Measurements from ENCODE around the gene C10orf95. TPM values are rescaled to one million over a fixed set of nuclear protein-coding genes. Genes with fewer than 3 reads are reported as not detected.

The C10orf95 gene
- total and polyA plus RNA-seq, 2 of the 13 experiments (the other 11 are each of a cell fraction or from before 2014, with no cell fraction given) = 0.05 to 0.07 TPM

DNA sequence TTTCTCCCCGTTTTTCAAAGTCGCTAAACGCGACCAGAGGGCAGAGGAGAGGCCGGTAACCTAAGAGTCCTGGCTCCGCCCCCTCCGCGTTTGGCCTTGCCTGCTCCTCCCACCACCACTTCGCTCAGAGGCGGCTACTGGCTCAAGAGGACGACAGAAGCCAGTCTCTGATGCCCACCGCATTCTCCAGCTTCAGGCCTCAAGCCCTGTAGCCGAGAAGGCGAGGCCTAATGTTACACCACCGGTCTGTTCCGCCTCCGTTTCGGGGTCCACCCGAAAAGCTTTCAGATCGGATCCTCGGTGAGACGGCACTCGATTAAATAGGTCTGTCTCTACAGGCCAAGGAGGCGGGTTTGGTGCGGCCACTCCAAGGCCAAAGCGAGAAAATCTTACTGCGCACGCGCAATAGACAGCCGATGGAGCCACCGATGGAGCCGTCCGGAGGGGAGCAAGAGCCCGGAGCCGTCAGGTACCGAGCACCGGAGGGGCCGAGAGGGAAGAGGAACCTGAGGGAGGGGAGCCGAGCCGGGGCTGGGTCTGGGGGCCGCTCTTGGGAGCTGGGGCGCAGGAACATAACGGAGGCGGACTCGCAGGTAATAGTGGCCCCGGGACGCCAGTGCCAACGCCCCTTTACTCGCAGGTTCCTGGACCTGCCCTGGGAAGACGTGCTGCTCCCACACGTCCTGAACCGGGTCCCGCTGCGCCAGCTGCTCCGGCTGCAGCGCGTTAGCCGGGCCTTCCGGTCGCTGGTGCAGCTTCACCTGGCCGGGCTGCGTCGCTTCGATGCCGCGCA is 30.4 kb downstream of the C10orf95 start, which contains the start of gene FBXL15 (continued):
- TF ChIP-seq, protein P1, sequence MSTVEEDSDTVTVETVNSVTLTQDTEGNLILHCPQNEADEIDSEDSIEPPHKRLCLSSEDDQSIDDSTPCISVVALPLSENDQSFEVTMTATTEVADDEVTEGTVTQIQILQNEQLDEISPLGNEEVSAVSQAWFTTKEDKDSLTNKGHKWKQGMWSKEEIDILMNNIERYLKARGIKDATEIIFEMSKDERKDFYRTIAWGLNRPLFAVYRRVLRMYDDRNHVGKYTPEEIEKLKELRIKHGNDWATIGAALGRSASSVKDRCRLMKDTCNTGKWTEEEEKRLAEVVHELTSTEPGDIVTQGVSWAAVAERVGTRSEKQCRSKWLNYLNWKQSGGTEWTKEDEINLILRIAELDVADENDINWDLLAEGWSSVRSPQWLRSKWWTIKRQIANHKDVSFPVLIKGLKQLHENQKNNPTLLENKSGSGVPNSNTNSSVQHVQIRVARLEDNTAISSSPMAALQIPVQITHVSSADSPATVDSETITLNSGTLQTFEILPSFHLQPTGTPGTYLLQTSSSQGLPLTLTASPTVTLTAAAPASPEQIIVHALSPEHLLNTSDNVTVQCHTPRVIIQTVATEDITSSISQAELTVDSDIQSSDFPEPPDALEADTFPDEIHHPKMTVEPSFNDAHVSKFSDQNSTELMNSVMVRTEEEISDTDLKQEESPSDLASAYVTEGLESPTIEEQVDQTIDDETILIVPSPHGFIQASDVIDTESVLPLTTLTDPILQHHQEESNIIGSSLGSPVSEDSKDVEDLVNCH (CRISPR knock-in tag; IDR thresholded peaks at IDR 0.05) = no peak
- TF ChIP-seq SNRNP70 (IDR thresholded peaks at IDR 0.05; ENCODE audit: low read depth, low read length) (no peak), ZNF205 (CRISPR knock-in tag; IDR thresholded peaks at IDR 0.05) (no peak; the same call in 1 of the 2 replicates), NKX3-1 (CRISPR knock-in tag; IDR thresholded peaks at IDR 0.05) (0 out of 2 replicates have a peak, but pooled peaks have one; percentile 72), CEBPG (CRISPR knock-in tag; IDR thresholded peaks at IDR 0.05) (peak; percentile 29; the same call in 1 of the 2 replicates), ZFP36 (IDR thresholded peaks at IDR 0.05; ENCODE audit: borderline replicate concordance, low read depth, low read length, partially characterized antibody) (no peak), ZNF543 (CRISPR knock-in tag; IDR thresholded peaks at IDR 0.05) (no peak; the same call in 1 of the 2 replicates), TARDBP (CRISPR knock-in tag; IDR thresholded peaks at IDR 0.05) (peak; percentile 96), ZNF468 (CRISPR knock-in tag; IDR thresholded peaks at IDR 0.05) (0 out of 2 replicates have a peak, but pooled peaks have one; percentile 60), ZBTB21 (CRISPR knock-in tag; IDR thresholded peaks at IDR 0.05) (peak; percentile 33; the same call in 1 of the 2 replicates), ZSCAN30 (CRISPR knock-in tag; IDR thresholded peaks at IDR 0.05) (0 out of 2 replicates have a peak, but pooled peaks have one; percentile 22), ZNF709 (CRISPR knock-in tag; IDR thresholded peaks at IDR 0.05) (no peak; the same call in none of the 2 replicates), RELA (CRISPR knock-in tag; IDR thresholded peaks at IDR 0.05) (peak; percentile 59; the same call in 1 of the 2 replicates)
- TF ChIP-seq, protein P2, sequence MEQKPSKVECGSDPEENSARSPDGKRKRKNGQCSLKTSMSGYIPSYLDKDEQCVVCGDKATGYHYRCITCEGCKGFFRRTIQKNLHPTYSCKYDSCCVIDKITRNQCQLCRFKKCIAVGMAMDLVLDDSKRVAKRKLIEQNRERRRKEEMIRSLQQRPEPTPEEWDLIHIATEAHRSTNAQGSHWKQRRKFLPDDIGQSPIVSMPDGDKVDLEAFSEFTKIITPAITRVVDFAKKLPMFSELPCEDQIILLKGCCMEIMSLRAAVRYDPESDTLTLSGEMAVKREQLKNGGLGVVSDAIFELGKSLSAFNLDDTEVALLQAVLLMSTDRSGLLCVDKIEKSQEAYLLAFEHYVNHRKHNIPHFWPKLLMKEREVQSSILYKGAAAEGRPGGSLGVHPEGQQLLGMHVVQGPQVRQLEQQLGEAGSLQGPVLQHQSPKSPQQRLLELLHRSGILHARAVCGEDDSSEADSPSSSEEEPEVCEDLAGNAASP (CRISPR knock-in tag; IDR thresholded peaks at IDR 0.05; ENCODE audit: borderline replicate concordance) = peak; percentile 43; the same call in 1 of the 2 replicates
- TF ChIP-seq, protein P3, sequence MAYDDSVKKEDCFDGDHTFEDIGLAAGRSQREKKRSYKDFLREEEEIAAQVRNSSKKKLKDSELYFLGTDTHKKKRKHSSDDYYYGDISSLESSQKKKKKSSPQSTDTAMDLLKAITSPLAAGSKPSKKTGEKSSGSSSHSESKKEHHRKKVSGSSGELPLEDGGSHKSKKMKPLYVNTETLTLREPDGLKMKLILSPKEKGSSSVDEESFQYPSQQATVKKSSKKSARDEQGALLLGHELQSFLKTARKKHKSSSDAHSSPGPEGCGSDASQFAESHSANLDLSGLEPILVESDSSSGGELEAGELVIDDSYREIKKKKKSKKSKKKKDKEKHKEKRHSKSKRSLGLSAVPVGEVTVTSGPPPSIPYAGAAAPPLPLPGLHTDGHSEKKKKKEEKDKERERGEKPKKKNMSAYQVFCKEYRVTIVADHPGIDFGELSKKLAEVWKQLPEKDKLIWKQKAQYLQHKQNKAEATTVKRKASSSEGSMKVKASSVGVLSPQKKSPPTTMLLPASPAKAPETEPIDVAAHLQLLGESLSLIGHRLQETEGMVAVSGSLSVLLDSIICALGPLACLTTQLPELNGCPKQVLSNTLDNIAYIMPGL (CRISPR knock-in tag; IDR thresholded peaks at IDR 0.05; ENCODE audit: borderline replicate concordance in 1 of 2, low read depth in 1 of 2) = peak; percentile 74 to 76
- TF ChIP-seq, protein P4, sequence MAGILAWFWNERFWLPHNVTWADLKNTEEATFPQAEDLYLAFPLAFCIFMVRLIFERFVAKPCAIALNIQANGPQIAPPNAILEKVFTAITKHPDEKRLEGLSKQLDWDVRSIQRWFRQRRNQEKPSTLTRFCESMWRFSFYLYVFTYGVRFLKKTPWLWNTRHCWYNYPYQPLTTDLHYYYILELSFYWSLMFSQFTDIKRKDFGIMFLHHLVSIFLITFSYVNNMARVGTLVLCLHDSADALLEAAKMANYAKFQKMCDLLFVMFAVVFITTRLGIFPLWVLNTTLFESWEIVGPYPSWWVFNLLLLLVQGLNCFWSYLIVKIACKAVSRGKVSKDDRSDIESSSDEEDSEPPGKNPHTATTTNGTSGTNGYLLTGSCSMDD (CRISPR knock-in tag; IDR thresholded peaks at IDR 0.05) = no peak
- TF ChIP-seq, protein P5, sequence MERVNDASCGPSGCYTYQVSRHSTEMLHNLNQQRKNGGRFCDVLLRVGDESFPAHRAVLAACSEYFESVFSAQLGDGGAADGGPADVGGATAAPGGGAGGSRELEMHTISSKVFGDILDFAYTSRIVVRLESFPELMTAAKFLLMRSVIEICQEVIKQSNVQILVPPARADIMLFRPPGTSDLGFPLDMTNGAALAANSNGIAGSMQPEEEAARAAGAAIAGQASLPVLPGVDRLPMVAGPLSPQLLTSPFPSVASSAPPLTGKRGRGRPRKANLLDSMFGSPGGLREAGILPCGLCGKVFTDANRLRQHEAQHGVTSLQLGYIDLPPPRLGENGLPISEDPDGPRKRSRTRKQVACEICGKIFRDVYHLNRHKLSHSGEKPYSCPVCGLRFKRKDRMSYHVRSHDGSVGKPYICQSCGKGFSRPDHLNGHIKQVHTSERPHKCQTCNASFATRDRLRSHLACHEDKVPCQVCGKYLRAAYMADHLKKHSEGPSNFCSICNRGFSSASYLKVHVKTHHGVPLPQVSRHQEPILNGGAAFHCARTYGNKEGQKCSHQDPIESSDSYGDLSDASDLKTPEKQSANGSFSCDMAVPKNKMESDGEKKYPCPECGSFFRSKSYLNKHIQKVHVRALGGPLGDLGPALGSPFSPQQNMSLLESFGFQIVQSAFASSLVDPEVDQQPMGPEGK (CRISPR knock-in tag; IDR thresholded peaks at IDR 0.05) = peak; percentile 61
- TF ChIP-seq, protein P6, sequence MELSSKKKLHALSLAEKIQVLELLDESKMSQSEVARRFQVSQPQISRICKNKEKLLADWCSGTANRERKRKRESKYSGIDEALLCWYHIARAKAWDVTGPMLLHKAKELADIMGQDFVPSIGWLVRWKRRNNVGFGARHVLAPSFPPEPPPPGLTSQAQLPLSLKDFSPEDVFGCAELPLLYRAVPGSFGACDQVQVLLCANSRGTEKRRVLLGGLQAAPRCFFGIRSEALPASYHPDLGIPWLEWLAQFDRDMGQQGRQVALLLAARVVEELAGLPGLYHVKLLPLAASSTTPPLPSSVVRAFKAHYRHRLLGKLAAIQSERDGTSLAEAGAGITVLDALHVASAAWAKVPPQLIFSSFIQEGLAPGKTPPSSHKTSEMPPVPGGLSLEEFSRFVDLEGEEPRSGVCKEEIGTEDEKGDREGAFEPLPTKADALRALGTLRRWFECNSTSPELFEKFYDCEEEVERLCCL (CRISPR knock-in tag; IDR thresholded peaks at IDR 0.05; ENCODE audit: borderline replicate concordance) = no peak
